HL-60 (cell line): Measurements from ENCODE around the gene OXTR.
A peak's percentile ranks its signal among the peaks of the same experiment; 100 is the strongest.

ENCODE experiments used
- DNase-seq, 2 experiments: peaks; one replicate each; pipeline ENCODE4 v3.0.0-alpha.2; 2010 to 2020; ENCODE audit warnings: low read depth in 1 of 2, low spot score in 1 of 2
- H3K27ac ChIP-seq: fragments of 250-450 bp; sonication (Bioruptor Pico); replicated peaks from 2 replicates; pipeline ENCODE4 v1.5.1; 2020; ENCODE audit warnings: mild to moderate bottlenecking, moderate library complexity
- H3K27me3 ChIP-seq: fragments of 250-450 bp; sonication (Bioruptor Pico); 2 replicates; pipeline ENCODE4 v1.5.1; 2021; ENCODE audit warnings: mild to moderate bottlenecking, moderate library complexity; ENCODE audit not compliant: insufficient read depth, poor library complexity, severe bottlenecking
- H3K4me3 ChIP-seq: replicated peaks from 2 replicates; pipeline ENCODE4 v1.5.1; 2011; ENCODE audit warnings: mild to moderate bottlenecking, control low read depth, low read length; ENCODE audit not compliant: insufficient read depth
- GABPA ChIP-seq: IDR thresholded peaks from 2 replicates; pipeline ENCODE4 v1.6.1; 2012; ENCODE audit warnings: low read depth
- POLR2AphosphoS5 ChIP-seq: IDR thresholded peaks from 2 replicates; pipeline ENCODE4 v1.6.1; 2012; ENCODE audit warnings: low read depth
- SPI1 ChIP-seq: IDR thresholded peaks from 2 replicates; pipeline ENCODE4 v1.6.1; 2012; ENCODE audit warnings: low read depth, mild to moderate bottlenecking, borderline replicate concordance
- long read RNA-seq: library from polyadenylated mRNA; unstranded; transcript quantifications from one replicate; pipeline ENCODE4 v2.0.0, GENCODE V29; 2020
- TF ChIP-seq, protein P1 (sequence below): IDR thresholded peaks from one replicate; pipeline ENCODE4 v1.5.1; 2011; ENCODE audit warnings: low read length, control low read depth, inconsistent platforms; ENCODE audit not compliant: insufficient read depth
- TF ChIP-seq, protein P2 (sequence below): IDR thresholded peaks from 2 replicates; pipeline ENCODE4 v1.6.1; 2012; ENCODE audit warnings: low read depth; ENCODE audit not compliant: insufficient replicate concordance

Gene OXTR
- long read RNA-seq = 0 reads

DNA sequence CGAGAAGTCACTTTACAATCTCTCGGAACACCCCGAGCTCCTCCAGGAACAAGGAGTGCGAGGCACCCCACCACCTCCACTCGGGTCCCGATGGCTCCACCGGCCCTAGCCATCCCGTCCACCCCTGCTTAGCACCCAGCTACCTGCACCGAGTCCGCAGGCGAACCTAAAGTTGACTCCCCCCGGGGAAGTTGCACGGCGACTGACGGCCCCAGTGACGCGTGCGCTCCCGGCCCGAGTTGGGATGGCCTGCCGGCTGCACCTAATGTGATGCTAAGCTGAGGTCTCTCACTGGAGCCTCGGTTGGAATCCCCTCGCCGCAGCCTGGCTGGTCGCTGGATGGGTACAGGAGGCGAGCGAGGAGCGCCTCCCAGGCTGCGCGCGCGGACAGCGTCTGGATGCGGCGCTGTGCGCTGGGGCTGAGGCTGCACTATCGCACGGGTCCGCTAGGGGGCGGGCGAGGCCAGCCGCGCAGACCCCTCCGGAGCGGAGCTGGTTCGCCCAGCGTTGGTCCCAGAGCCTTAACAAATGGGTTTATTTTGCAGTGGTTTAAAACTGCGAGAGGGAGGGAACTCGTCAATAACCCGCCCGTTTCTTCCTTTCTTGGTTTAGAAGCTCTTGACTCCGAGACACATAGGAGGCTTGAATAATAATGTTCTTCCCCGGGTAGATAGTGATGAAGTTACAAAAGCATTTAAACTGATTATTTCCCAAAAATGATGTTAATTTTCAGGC, at the start of gene OXTR:
OXTR (minus strand) TSS at position 526 of the 735 bp plus-strand sequence. CDS start 1,426 bp downstream, outside the sequence.
- DNase-seq = peak; percentile 15 to 35
- H3K27me3 ChIP-seq = peaks cover 39% of the 10 kb centered on the region
- no peak within 1 kb of the TSS for H3K4me3 ChIP-seq
- TF ChIP-seq POLR2AphosphoS5 (no peak), SPI1 (no peak), GABPA (no peak)
- TF ChIP-seq, protein P1, sequence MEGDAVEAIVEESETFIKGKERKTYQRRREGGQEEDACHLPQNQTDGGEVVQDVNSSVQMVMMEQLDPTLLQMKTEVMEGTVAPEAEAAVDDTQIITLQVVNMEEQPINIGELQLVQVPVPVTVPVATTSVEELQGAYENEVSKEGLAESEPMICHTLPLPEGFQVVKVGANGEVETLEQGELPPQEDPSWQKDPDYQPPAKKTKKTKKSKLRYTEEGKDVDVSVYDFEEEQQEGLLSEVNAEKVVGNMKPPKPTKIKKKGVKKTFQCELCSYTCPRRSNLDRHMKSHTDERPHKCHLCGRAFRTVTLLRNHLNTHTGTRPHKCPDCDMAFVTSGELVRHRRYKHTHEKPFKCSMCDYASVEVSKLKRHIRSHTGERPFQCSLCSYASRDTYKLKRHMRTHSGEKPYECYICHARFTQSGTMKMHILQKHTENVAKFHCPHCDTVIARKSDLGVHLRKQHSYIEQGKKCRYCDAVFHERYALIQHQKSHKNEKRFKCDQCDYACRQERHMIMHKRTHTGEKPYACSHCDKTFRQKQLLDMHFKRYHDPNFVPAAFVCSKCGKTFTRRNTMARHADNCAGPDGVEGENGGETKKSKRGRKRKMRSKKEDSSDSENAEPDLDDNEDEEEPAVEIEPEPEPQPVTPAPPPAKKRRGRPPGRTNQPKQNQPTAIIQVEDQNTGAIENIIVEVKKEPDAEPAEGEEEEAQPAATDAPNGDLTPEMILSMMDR = peak; percentile 66
- TF ChIP-seq, protein P2, sequence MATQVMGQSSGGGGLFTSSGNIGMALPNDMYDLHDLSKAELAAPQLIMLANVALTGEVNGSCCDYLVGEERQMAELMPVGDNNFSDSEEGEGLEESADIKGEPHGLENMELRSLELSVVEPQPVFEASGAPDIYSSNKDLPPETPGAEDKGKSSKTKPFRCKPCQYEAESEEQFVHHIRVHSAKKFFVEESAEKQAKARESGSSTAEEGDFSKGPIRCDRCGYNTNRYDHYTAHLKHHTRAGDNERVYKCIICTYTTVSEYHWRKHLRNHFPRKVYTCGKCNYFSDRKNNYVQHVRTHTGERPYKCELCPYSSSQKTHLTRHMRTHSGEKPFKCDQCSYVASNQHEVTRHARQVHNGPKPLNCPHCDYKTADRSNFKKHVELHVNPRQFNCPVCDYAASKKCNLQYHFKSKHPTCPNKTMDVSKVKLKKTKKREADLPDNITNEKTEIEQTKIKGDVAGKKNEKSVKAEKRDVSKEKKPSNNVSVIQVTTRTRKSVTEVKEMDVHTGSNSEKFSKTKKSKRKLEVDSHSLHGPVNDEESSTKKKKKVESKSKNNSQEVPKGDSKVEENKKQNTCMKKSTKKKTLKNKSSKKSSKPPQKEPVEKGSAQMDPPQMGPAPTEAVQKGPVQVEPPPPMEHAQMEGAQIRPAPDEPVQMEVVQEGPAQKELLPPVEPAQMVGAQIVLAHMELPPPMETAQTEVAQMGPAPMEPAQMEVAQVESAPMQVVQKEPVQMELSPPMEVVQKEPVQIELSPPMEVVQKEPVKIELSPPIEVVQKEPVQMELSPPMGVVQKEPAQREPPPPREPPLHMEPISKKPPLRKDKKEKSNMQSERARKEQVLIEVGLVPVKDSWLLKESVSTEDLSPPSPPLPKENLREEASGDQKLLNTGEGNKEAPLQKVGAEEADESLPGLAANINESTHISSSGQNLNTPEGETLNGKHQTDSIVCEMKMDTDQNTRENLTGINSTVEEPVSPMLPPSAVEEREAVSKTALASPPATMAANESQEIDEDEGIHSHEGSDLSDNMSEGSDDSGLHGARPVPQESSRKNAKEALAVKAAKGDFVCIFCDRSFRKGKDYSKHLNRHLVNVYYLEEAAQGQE = no peak
- no peak within 1 kb of the TSS for H3K27ac ChIP-seq

DNA sequence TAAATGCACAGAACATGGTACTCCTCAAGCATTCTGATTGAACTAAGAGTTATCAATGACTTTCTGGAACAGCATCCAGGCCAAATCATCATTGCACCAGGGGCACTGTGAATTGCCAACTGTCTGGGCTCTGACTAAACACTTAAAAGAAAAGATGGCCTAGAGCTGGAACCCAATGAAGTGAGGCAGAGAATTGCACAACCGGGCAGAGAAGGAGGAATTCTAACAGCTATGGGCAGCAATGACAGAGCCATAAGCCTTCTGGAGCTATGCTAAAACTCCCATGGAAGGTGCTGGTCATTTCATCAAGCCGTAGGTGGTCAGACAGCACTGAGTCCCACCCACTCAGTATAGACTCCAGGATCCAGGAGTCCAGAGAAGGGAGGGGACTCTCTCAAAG, 48.1 kb upstream of the OXTR start:
- H3K4me3 ChIP-seq = no peak overlapping the region

DNA sequence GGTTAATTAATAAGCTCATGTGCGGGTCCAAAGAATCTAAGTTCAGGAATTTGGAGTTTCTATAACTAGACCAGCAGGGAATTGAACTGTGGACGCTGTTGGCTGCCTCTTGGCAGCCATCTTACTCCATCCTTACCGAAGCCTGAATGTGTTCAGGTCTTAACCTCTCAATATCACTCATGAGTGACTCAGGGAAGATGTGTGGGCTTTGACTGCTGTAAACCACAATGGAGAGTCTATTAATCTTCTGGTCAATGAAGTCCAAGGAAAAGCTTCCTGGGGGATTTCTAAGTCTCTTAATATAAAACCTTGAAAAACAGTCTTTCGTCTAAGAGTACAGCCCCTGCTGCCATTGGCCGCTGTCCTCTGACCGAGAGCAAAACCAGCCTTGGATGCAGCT, 46.7 kb upstream of the OXTR start:
- H3K27ac ChIP-seq = no peak overlapping the region
- H3K4me3 ChIP-seq = no peak overlapping the region
- no peak for TF ChIP-seq SPI1
- TF ChIP-seq, protein P1 = no peak
- TF ChIP-seq GABPA = no peak
- TF ChIP-seq, protein P2 = no peak
- no peak for TF ChIP-seq POLR2AphosphoS5
- H3K27me3 ChIP-seq = no peaks in the 10 kb centered on the region
- no peak for DNase-seq

More for the DNA sequence above, 48.1 kb upstream of the OXTR start:
- Histone ChIP-seq H3K27ac (no peak overlapping the region), H3K27me3 (no peaks in the 10 kb centered on the region)
- DNase-seq = no peak
- TF ChIP-seq GABPA = no peak
- TF ChIP-seq SPI1 = no peak
- TF ChIP-seq, protein P2 = no peak
- TF ChIP-seq, protein P1 = no peak
- TF ChIP-seq POLR2AphosphoS5 = no peak
